Measurements from ENCODE around the gene TMIGD2.

The TMIGD2 gene

DNA sequence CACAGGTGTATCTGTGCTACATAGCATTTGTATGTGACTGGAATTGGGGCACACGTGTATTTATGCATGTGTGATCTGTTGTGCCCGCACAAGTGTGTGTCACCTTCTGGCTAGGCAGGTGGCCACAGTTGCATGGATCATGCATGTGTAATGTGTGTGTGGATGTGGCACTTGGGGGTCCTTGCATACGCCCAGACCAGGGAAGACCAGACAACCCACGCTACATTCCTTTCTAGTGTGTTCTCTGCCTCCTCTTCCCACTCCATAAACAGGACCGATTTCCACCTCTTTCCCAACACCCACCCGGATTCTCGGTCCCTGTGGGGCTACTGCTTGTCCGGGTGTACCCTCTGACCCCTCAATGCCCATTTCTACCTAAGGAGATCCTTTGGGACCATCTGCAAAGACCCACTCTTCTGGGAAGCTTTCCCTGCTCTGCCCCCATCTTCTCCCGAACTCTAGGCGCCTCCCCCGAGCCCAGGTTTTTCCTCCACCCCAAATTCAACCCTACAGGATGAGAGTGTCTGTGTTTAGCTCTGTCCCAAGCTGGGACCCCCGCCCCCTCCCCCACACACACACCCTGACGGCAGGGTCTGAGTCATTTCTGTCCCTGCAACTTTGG, 24.1 kb upstream of the TMIGD2 start:
- DNase-seq (ENCODE audit: low read depth): no peak

- no peak for DNase-seq (ENCODE audit: low read depth)
Measured at GRCh38 chr19:4324228-4324627, 22.0 kb upstream of the TMIGD2 start.

DNA sequence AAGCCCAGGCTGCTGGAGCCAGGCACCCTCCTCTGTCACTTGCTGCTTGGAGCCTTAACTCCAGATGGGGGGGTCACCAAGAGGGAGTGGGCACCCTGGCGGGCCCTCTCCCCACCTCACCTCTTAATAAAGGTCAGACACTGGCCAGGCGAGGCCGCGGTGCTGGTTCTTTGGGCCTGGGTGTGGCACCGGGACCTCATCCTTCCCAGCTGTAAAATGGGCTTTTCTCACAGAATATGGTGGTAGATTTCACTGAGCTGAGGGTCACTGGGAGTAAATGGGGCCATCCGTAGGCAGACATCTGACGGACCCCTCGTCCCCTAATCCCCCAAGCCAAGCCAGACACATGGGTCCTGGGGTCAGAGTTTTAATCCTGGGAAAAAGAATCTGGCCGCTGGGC, 21.5 kb upstream of the TMIGD2 start:
- no peak for DNase-seq (ENCODE audit: low read depth)

DNA sequence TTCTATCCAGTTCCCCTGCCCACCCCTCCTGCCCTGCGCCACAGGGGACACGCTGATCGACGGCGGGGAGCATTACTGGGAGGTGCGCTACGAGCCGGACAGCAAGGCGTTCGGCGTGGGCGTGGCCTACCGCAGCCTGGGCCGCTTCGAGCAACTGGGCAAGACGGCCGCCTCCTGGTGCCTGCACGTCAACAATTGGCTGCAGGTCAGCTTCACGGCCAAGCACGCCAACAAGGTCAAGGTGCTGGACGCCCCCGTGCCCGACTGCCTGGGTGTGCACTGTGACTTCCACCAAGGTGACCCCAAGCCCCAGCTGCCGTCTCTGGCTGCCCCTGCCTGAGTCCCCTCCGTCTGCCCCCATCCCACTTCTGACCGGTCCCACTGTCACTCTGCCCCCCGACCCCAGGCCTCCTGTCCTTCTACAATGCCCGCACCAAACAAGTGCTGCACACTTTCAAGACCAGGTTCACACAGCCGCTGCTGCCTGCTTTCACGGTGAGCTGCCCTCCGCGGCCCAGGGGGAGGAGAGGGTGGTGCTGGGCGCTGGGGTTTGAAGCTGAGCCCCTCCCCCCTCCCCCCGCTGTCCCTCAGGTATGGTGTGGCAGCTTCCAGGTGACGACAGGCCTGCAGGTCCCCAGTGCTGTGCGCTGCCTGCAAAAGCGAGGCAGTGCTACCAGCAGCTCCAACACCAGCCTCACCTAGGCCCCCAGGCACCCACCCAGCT, 20.9 kb upstream of the TMIGD2 start:
- DNase-seq (ENCODE audit: low read depth): no peak

- no peak for DNase-seq (ENCODE audit: low read depth)
Measured at GRCh38 chr19:4320419-4320818, 18.2 kb upstream of the TMIGD2 start.

DNA sequence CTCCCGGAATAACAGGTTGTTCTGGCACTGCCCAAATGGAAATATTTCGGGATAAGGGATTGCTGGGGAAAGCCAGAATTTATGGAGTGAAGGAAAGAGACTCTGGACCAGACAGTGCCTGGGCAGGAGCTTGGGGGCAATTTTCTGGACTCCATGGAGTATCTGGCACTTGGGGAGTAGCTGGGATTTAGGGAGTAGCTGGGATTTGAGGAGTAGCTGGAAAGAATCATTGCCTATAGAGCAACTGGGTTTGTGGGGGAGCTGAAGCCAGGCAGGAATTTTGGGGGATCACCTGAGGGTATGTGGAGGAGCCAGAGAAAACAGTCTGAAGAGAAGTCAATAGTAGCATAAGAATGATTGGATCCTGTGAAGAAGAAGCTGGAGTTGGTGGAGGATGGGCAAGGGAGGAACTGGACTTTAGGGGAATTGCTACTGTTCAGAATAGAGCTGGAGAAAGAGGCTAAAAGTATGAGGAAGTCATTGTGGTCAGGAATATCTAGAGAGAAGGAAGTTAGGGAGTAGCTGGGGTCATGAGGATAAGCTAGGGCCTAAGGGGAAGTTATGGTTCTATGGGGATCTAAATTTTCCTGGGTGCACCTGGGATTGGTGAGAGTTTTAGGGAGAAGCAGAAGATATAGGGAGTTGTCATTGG, 17.0 kb upstream of the TMIGD2 start:
- DNase-seq (ENCODE audit: low read depth): no peak

DNA sequence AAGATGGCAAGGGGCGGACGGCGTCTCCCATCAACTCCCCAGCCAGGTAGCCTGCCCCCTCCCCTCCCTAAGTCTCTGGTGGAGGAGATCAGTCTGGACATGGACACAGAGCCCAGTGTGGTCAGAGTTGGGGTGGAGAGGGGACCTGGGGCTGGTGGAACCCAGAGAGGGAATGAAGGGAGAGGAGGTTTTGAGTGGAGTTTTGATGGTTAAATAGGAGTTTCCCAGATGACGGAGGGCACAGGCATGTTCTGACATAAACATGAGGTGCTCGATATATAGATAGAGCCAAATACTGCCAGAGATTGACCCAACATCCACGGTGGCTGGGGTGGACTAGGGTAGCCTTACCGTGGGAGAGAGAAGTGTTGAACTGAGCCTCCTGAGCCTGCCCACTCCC, 16.3 kb upstream of the TMIGD2 start:
- DNase-seq (ENCODE audit: low read depth): no peak

GRCh38 chr19:4316956-4317355, 14.8 kb upstream of the TMIGD2 start:
- DNase-seq (ENCODE audit: low read depth): no peak

DNA sequence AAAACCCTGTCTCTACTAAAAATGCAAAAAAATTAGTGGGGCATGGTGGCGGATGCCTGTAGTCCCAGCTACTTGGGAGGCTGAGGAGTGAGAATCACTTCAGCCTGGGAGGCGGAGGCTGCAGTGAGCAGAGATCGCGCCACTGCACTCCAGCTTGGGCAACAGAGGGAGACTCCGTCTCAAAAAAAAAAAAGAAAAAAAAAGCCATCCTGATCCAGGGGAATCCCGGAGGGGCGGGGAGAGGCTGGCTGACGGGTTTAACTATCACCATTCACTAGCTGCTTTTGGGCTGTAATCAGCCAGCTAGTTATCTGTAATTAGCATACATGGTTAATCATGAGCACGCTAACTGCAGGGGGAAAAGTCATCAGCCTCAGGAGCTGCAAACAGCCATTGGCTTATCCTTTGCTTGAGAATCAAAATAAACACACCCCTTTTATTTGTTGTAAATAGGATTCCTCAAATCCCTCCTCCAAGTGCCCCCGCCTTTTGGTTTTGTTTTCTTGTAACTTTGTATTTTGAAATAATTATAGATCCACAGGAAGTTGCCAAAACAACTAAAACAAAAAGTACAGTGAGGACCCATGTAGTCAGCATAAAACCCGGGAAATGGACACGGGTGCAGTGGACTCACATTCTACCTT, 11.8 kb upstream of the TMIGD2 start:
- DNase-seq (ENCODE audit: low read depth): no peak

GRCh38 chr19:4310247-4311121, 8.3 kb upstream of the TMIGD2 start:
- no peak for DNase-seq (ENCODE audit: low read depth)

DNA sequence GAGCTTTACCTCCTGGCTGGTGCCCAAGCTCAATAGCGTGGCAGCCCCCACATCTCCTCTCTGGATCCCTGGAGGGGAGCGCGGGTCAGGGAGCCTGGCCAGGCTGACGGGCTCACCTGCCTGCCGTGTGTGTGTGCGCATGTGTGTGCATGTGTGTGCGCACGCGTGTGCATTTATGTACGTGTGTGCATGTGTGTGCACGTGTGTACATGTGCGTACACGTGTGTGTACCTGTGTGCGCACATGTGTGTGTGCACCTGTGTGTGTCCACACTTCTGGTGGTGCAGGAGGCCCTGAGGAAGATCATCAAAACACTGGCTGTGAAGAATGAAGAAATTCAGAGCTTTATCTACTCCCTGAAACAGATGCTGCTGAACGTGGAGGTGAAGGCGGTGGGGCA, 3.5 kb upstream of the TMIGD2 start:
- DNase-seq (ENCODE audit: low read depth): no peak

DNA sequence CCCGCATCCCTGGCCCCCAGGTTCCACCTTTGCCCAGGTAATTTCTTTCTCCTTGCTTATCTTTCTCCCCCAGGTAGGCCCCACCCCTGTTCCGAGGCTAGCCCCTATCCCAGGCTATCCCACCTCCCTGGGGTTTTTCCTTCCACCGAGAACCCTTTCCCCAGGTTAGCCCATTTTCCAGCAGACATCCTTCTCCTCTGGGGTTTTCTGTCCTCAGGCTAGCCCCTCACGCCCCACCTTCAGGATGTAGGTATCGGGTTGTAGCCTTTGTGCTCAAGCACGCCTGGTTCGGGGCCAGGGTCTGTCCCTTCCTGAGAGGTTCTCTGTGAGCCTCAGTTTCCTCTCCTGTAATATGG, 3.0 kb upstream of the TMIGD2 start:
- DNase-seq (ENCODE audit: low read depth): no peak

GRCh38 chr19:4304538-4305256, 2.5 kb upstream of the TMIGD2 start, which contains the start of gene FSD1:
Gene FSD1 (plus strand): TSS chr19:4304598. CDS start chr19:4304747, 149 bp downstream.
- peak; percentile 20 for DNase-seq (ENCODE audit: low read depth)

GRCh38 chr19:4303819-4304537, 1.8 kb upstream of the TMIGD2 start:
- no peak for DNase-seq (ENCODE audit: low read depth)

DNA sequence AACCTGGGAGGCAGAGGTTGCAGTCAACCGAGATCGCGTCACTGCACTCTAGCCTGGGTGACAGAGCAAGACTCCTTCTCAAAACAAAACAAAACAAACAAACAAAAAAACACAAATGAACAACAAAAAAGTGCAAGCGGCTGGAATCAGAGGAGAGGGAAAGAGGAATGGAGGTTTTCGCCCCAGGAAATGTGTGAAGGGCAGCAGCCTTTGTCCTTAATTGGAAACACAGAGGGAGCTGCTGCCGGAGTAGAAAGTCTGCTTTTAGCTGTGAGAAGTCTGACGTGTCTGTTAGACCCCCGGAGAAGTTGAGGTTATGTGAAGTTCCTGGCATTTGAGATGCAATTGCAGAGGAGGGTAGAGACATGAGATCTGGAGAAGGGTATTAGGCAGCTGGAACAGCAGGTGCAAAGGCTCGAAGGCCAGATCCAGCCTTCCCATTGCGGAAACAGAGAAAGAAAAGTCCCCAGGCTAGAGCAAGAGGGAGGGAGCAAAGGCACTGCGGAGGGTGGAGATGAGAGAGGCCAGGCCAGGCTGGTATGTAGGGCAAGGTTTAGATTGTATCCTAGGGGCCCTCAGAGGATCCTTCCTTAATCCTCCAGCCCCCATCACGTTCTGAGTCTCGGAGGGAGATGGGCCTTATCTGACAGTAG, 473 bp downstream of the TMIGD2 start:
- no peak for DNase-seq (ENCODE audit: low read depth)

DNA sequence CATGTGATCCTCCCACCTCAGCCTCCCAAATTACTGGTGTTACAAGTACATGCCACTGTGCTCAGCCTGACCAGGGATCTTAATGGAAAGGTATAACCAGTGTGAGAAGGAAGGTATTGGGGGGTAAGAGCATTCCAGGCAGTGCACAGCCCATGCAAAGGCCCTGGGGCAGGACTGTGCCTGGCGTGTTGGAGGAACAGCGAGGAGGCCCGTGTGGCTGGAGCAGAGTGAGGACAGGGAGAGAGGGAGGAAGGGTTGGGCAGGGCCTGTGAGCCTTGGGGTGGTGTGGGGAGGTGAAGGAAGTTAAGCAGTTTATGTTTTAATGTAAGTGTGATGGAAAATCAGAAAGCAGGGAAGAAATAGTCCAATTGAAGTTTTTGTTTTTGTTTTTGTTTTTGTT, 1.6 kb downstream of the TMIGD2 start:
- no peak for DNase-seq (ENCODE audit: low read depth)

DNA sequence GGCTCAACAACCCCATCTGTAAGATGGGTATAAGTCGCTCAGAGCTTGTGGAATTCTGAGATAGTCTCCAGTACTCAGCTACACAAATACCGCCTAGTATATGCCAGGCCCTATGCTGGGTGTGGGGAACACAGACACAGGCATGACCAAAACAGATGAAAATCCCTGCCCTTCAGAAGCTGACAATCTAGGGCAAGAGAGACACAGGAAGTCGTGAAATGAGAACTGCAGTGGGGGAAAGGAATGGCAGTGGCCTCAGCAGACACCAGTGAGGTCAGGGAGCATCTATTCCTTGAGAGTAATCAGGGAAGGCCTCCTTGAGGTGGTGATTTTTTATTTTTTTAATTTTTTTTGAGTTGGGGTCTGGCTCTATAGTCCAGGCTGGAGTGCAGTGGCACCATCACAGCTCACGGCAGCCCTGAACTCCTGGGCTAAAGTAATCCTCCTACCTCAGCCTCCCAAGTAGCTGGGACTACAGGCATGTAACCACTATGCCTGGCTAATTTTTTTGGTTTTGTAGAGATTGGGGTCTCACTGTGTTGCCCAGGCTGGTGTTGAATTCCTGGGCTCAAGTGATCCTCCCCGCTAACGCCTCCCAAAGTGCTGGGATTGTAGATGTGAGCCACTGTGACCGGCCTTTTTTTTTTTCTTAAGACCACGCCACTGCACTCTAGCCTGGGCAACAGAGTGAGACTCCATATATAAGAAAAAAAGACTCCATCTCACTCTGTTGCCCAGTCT, 3.2 kb downstream of the TMIGD2 start:
- no peak for DNase-seq (ENCODE audit: low read depth)

GRCh38 chr19:4297901-4298809, 4.0 kb downstream of the TMIGD2 start:
- DNase-seq (ENCODE audit: low read depth): no peak
